Natural killer cell (primary cell): ENCODE data around the gene CERS6. TPM values are rescaled to one million over a fixed set of nuclear protein-coding genes. Genes with fewer than 3 reads are reported as not detected.

ENCODE experiments used
- ATAC-seq, 3 donors: fragments of 150-1000 bp in 2 of 3; fragments of 200-7000 bp in 1 of 3; cut with Tn5 transposase; 1 replicate in 1 of 3; 2 replicates in 2 of 3; pipeline ENCODE4 v1.10.0; 2021; ENCODE audit warnings: mild to moderate bottlenecking in 2 of 3, moderate library complexity in 2 of 3
- DNase-seq, 2 donors: peaks; one replicate each; pipeline versions ENCODE4 v3.0.0 to v3.0.0-alpha.2; 2013 to 2021; ENCODE audit warnings: mixed read lengths in 1 of 2
- H3K27ac ChIP-seq: one replicate; pipeline ENCODE4 v1.5.1; 2013; ENCODE audit warnings: mild to moderate bottlenecking, low read length
- H3K27me3 ChIP-seq: one replicate; pipeline ENCODE4 v1.6.1; 2013; ENCODE audit warnings: low read length; ENCODE audit not compliant: control insufficient read depth, insufficient read depth
- H3K36me3 ChIP-seq: one replicate; pipeline ENCODE4 v1.6.1; 2013; ENCODE audit warnings: low read length; ENCODE audit not compliant: control insufficient read depth, insufficient read depth
- H3K4me1 ChIP-seq: one replicate; pipeline ENCODE4 v1.6.1; 2013; ENCODE audit warnings: low read length; ENCODE audit not compliant: control insufficient read depth, insufficient read depth
- H3K4me3 ChIP-seq: one replicate; pipeline ENCODE4 v1.5.1; 2013; ENCODE audit warnings: low read length
- H3K9me3 ChIP-seq: one replicate; pipeline ENCODE4 v1.6.1; 2013; ENCODE audit warnings: low read length; ENCODE audit not compliant: control insufficient read depth, insufficient read depth
- H3K27ac Mint-ChIP-seq, 2 donors: one replicate each; pipeline ENCODE4 v1.8.0; 2022; ENCODE audit warnings: mild to moderate bottlenecking in 2 of 2, mixed read lengths in 2 of 2, moderate library complexity in 1 of 2
- H3K27me3 Mint-ChIP-seq, 2 donors: one replicate each; pipeline ENCODE4 v1.8.0; 2022; ENCODE audit warnings: low read depth in 2 of 2, mixed read lengths in 2 of 2
- H3K36me3 Mint-ChIP-seq: one replicate; pipeline ENCODE4 v1.8.0; 2022; ENCODE audit warnings: mixed read lengths
- H3K4me1 Mint-ChIP-seq, 2 donors: one replicate each; pipeline ENCODE4 v1.8.0; 2022; ENCODE audit warnings: mixed read lengths in 2 of 2
- H3K4me3 Mint-ChIP-seq: one replicate; pipeline ENCODE4 v1.8.0; 2022; ENCODE audit warnings: mild to moderate bottlenecking, moderate library complexity, mixed read lengths
- H3K9me3 Mint-ChIP-seq, 2 donors: one replicate each; pipeline ENCODE4 v1.8.0; 2022; ENCODE audit warnings: mixed read lengths in 2 of 2
- WGBS: methylation state at CpG from one replicate; pipeline ENCODE4 v1.1.7; 2013; ENCODE audit warnings: missing lambda C conversion rate; ENCODE audit not compliant: insufficient coverage; 5-methylcytosine and 5-hydroxymethylcytosine counted together
- intact Hi-C: fragments of 100-400 bp; cut with micrococcal nuclease; formaldehyde crosslinking; loops from one replicate; pipeline ENCODE4 v1.14.2; 2022
- total RNA-seq, 4 donors: library from RNA; stranded (reverse); fragments of 120-200 nt in 1 of 4; gene quantifications; one replicate each; pipeline versions ENCODE4 v1.2.3 to v1.2.4, GENCODE V29; 2013 to 2022
- TF ChIP-seq, protein P1 (sequence below): fragments of 200-600 bp; IDR thresholded peaks from one replicate; pipeline ENCODE4 v1.8.0; 2022; ENCODE audit warnings: antibody characterized with exemption

The CERS6 gene
- total RNA-seq, 3 donors from 2014 or later (not counting 1 experiment from before 2014, with no cell fraction given), result 9.1 to 13.5 (median 11.8) TPM

DNA sequence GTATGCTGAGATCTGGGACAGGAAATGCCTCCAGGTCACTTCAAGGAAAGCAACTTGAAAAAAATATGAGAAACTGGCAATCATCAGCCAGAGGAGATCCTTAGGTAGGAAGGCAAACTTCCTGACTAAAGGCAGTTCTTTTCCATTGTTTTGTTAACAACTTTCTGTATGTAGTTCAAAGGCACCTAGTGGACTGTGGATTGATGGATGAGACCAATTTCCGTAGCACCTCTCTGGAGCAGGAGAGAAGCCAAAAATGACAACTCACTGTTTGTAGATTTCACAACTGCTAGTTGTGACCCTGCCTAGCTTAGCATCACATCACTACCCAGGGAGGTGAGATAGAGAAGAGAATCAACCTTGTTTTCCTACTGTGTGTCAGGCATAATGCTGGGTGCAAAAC is 324.6 kb downstream of the CERS6 start:
- TF ChIP-seq, protein P1, sequence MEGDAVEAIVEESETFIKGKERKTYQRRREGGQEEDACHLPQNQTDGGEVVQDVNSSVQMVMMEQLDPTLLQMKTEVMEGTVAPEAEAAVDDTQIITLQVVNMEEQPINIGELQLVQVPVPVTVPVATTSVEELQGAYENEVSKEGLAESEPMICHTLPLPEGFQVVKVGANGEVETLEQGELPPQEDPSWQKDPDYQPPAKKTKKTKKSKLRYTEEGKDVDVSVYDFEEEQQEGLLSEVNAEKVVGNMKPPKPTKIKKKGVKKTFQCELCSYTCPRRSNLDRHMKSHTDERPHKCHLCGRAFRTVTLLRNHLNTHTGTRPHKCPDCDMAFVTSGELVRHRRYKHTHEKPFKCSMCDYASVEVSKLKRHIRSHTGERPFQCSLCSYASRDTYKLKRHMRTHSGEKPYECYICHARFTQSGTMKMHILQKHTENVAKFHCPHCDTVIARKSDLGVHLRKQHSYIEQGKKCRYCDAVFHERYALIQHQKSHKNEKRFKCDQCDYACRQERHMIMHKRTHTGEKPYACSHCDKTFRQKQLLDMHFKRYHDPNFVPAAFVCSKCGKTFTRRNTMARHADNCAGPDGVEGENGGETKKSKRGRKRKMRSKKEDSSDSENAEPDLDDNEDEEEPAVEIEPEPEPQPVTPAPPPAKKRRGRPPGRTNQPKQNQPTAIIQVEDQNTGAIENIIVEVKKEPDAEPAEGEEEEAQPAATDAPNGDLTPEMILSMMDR, result no peak
- no peak overlapping the region for H3K27ac Mint-ChIP-seq
- DNase-seq, result no peak
- no peaks in the 10 kb centered on the region for H3K27me3 ChIP-seq
- no peaks in the 10 kb centered on the region for H3K4me1 Mint-ChIP-seq
- intact Hi-C loops, result no loop called here
- no peaks in the 10 kb centered on the region for H3K36me3 ChIP-seq
- H3K4me3 Mint-ChIP-seq, result no peak overlapping the region
- 100% methylated on average over 1 of the region's 1 CpG for WGBS
- H3K27ac ChIP-seq, result no peak overlapping the region
- ATAC-seq, result no peak
- H3K36me3 Mint-ChIP-seq, result no peaks in the 10 kb centered on the region
- no peaks in the 10 kb centered on the region for H3K4me1 ChIP-seq
- no peaks in the 10 kb centered on the region for H3K9me3 Mint-ChIP-seq
- no peaks in the 10 kb centered on the region for H3K9me3 ChIP-seq
- no peak overlapping the region for H3K4me3 ChIP-seq
- no peaks in the 10 kb centered on the region for H3K27me3 Mint-ChIP-seq

DNA sequence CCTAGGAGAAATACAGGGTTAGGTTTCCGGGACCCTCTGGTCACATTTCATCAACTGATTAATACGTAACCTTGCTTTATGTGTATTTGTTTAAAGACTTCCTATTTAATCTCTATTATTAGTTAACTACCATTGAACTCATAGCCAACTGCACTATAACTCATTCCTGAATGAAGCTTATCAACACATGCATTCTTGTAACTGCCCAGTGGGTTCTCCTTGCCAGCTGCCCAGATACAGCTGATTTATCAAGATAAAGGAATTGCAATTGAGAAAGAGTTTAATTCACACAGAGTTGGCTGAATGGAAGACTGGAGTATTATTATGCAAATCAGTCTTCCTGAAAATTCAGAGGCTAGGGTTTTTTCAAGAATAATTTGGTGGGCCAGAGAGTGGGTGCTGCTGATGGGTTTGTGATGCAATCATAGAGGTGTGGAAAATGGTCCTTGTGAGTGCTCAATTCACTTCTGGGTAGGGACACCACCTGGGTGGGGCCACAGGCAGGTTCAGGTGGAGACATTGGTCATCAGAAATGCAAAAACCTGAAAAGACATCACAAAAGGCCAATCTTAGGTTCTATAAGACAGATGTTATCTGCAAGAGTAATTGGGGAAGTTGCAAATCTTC is 325.2 kb downstream of the CERS6 start:
- no peak for ATAC-seq
- Mint-ChIP-seq H3K9me3 (no peaks in the 10 kb centered on the region), H3K27ac (no peak overlapping the region), H3K27me3 (no peaks in the 10 kb centered on the region), H3K4me1 (no peaks in the 10 kb centered on the region), H3K4me3 (no peak overlapping the region), H3K36me3 (no peaks in the 10 kb centered on the region)
- H3K4me1 ChIP-seq, result no peaks in the 10 kb centered on the region
- no CpG with 5 or more reads among the region's 2 CpGs for WGBS
- H3K9me3 ChIP-seq, result no peaks in the 10 kb centered on the region
- intact Hi-C loops, result no loop called here
- H3K27me3 ChIP-seq, result no peaks in the 10 kb centered on the region
- H3K4me3 ChIP-seq, result no peak overlapping the region
- TF ChIP-seq, protein P1, result no peak
- no peaks in the 10 kb centered on the region for H3K36me3 ChIP-seq
- DNase-seq, result no peak
- H3K27ac ChIP-seq, result no peak overlapping the region

- H3K4me1 ChIP-seq, result no peaks in the 10 kb centered on the region
- no peaks in the 10 kb centered on the region for H3K36me3 ChIP-seq
- Mint-ChIP-seq H3K4me3 (no peak overlapping the region), H3K27me3 (peaks cover 0 to under 1% of the 10 kb centered on the region in 2 donors), H3K27ac (no peak overlapping the region), H3K9me3 (no peaks in the 10 kb centered on the region), H3K4me1 (no peaks in the 10 kb centered on the region), H3K36me3 (no peaks in the 10 kb centered on the region)
- TF ChIP-seq, protein P1, result no peak
- intact Hi-C loops, result no loop called here
- H3K9me3 ChIP-seq, result no peaks in the 10 kb centered on the region
- 92% methylated on average over 4 of the region's 4 CpGs for WGBS
- ATAC-seq (no peak), DNase-seq (no peak)
- no peaks in the 10 kb centered on the region for H3K27me3 ChIP-seq
- no peak overlapping the region for H3K4me3 ChIP-seq
- H3K27ac ChIP-seq, result no peak overlapping the region
Observed at GRCh38 chr2:168782271-168782670, 326.2 kb downstream of the CERS6 start.

DNA sequence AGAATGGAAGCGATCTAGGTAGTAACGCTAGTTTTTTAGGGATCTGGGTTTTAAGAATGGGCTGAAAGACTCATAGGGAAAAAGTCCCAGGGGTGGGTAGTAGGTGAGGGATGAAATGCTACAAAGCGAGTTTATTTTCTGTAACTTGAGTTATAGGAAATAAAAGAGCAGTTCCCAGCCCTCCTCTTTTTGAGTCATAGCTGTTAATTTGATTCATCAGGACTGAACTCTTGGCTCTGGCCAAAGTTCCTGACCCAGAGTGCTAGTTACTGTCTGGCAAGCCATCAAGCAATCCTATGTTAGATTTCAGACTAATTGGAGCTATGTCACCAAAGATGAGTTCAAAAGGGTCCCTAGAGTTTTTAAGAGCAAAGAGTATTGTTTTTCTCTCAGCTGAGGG is 328.9 kb downstream of the CERS6 start:
- H3K4me3 Mint-ChIP-seq, result no peak overlapping the region
- no peaks in the 10 kb centered on the region for H3K9me3 Mint-ChIP-seq
- no peak overlapping the region for H3K27ac ChIP-seq
- H3K4me1 ChIP-seq, result no peaks in the 10 kb centered on the region
- H3K27me3 ChIP-seq, result no peaks in the 10 kb centered on the region
- ATAC-seq (no peak), DNase-seq (no peak)
- intact Hi-C loops, result no loop called here
- no peak overlapping the region for H3K27ac Mint-ChIP-seq
- H3K27me3 Mint-ChIP-seq, result peaks cover 0 to 12% of the 10 kb centered on the region in 2 donors
- 89% methylated on average over 3 of the region's 3 CpGs for WGBS
- H3K36me3 ChIP-seq, result no peaks in the 10 kb centered on the region
- no peaks in the 10 kb centered on the region for H3K9me3 ChIP-seq
- H3K4me1 Mint-ChIP-seq, result no peaks in the 10 kb centered on the region
- H3K36me3 Mint-ChIP-seq, result no peaks in the 10 kb centered on the region
- TF ChIP-seq, protein P1, result no peak
- no peak overlapping the region for H3K4me3 ChIP-seq
